HUES48 (cell line): ENCODE results near the gene SPAG9.
"Not testable (repeated sequence)": the region's sequence is repeated elsewhere in the genome, so short reads cannot be mapped to it uniquely, and the experiment has no call there.

Experiments
- H3K27ac ChIP-seq: one replicate; pipeline ENCODE4 v1.7.0; 2013; ENCODE audit warnings: low read depth, low read length, inconsistent platforms
- H3K27me3 ChIP-seq: 2 replicates; pipeline ENCODE4 v1.6.1; 2013; ENCODE audit warnings: mild to moderate bottlenecking, low read length; ENCODE audit not compliant: control insufficient read depth, insufficient read depth
- H3K36me3 ChIP-seq: 2 replicates; pipeline ENCODE4 v1.6.1; 2013; ENCODE audit warnings: low read length; ENCODE audit not compliant: control insufficient read depth, insufficient read depth
- H3K4me1 ChIP-seq: 2 replicates; pipeline ENCODE4 v1.6.1; 2013; ENCODE audit warnings: mild to moderate bottlenecking, low read length; ENCODE audit not compliant: control insufficient read depth, insufficient read depth
- H3K4me3 ChIP-seq: 2 replicates; pipeline ENCODE4 v1.5.1; 2013; ENCODE audit warnings: mild to moderate bottlenecking, low read depth, low read length
- H3K9ac ChIP-seq: 2 replicates; pipeline ENCODE4 v1.6.1; 2013; ENCODE audit warnings: mild to moderate bottlenecking, low read depth, low read length, moderate library complexity
- H3K9me3 ChIP-seq: 2 replicates; pipeline ENCODE4 v1.6.1; 2013; ENCODE audit warnings: low read length; ENCODE audit not compliant: control insufficient read depth, insufficient read depth

The SPAG9 gene

DNA sequence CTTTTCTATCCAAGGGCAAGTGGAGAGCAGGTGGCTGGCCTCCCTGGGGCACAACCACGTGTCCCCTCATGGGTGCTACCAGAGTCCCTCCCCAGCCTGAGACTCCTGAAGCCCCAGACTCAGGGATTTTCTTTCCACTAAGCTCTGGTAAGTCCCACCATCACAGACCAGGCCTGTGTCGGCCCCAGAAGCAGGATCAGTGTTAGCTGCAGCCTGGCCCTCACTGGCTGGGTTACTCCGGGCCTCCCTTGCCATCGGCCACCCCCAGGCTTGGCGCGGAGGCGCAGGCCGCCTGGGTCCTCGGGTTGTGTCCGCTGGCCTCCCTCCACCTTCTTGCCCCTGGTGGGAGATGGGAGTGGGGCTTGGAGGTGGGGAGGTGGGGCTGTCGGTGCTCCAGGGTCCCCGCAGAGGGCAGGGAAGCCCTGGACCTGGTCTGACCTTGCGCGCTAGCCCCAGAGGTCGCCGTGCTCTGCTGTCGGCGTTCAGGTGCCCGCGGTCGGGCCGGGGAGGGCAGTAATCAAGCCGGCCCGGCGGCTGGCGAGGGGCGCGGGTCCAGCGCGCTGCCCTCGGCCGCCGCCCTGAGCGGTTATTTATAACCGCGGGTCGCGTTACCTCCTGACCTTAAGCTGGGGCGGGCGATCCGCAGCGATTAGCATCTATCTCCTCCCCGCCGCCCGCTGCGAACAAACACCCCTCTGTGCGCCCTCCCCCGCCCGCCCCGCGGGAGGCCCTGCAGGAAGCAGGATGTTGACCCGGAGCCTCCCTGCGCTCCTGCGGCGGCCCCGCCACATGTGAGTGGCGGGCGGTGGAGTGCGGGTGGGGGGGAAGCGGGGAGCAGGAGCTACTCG lies 176.4 kb downstream of the SPAG9 start:
- H3K27ac ChIP-seq = no peak overlapping the region
- no peaks in the 10 kb centered on the region for H3K9me3 ChIP-seq
- H3K9ac ChIP-seq = peak overlapping the region; percentile 45; the same call in 1 of the 2 replicates
- peaks cover 27% of the 10 kb centered on the region for H3K27me3 ChIP-seq
- peak overlapping the region; percentile 49 for H3K4me3 ChIP-seq
- H3K4me1 ChIP-seq = peaks cover 17% of the 10 kb centered on the region
- H3K36me3 ChIP-seq = no peaks in the 10 kb centered on the region

DNA sequence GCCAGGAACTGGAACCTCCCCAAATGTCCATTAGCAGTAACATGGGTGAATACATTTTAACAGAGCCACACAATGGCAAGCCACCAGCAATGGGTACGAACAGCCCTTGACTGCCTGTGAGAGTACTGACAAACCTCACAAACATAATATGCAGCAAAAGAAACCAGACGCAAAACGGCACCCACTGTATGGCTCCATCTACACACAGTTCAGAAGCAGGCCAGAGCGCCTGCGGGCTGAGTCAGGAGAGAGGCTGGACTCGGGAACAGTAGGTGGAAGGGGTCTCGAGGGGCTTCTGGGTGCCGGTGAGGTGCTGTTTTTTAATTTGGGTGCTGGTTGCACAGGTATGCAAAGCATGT lies 177.1 kb downstream of the SPAG9 start:
- H3K9ac ChIP-seq = no peak overlapping the region
- H3K27me3 ChIP-seq = peaks cover 27% of the 10 kb centered on the region
- no peaks in the 10 kb centered on the region for H3K36me3 ChIP-seq
- H3K4me3 ChIP-seq = no peak overlapping the region
- no peak overlapping the region for H3K27ac ChIP-seq
- H3K4me1 ChIP-seq = peaks cover 12% of the 10 kb centered on the region
- no peaks in the 10 kb centered on the region for H3K9me3 ChIP-seq

DNA sequence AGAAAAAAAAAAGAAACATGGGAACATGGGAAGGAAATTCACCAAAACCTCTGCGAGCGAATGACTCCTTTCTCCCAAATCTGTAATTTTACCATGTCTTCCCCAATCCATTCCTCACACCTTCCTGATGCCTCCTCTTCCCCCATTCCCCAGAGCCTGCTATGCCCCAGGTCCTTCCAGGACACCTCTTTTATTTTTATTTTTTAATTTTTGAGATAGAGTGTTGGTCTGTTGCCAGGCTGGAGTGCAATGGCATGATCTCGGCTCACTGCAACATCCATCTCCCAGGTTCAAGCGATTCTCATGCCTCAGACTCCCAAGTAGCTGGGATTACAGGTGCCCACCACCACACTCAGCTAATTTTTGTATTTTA lies 179.0 kb downstream of the SPAG9 start:
- H3K36me3 ChIP-seq, H3K4me3 ChIP-seq, H3K9ac ChIP-seq, H3K27ac ChIP-seq, H3K9me3 ChIP-seq: not testable (repeated sequence)
- Histone ChIP-seq H3K4me1 (peaks cover 12% of the 10 kb centered on the region), H3K27me3 (peaks cover 27% of the 10 kb centered on the region)

DNA sequence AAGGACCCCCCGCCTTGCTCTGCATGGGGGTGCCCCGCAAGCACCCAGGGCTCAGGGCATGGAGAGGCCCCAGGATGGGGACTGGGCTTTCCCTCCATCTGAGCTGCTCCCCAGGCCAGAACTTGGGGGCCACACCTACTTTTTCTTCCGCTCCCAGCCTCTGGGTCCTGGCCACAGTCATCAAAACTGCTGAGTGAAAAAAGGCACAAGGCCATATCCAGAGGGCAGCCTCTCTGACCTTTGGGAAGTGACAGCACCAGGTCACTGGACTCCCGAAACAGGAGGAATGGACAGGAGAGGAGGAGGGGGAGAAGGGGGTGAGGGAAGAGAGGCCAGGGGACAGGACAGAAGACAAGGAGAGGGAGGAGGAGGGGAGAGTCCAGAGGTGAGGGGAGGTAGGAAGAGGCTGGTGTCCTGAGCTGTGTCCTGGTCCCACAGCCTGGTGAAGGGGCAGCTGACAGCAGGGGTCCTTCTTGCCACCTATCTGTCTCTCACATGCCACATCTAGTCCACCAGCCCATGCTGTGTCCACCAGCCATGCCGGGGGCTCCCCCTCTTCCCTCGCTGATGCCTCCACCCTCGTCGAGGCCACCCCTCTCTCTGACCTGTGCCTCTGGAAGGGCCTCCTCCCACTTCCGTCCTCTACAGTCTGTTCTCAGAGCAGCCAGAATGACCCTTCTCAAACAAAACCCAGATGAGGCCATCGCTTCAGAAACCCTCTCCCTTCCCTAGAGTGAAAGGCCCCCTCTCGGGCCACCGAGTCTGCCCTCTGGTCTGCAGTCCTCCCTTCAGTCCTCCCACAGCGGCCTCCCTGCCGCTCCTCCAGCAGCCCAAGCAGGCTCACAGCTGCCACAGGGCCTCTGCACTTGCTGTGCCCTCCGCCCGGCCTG lies 180.6 kb downstream of the SPAG9 start:
- Histone ChIP-seq H3K36me3 (no peaks in the 10 kb centered on the region), H3K4me1 (peaks cover 10% of the 10 kb centered on the region), H3K27ac (no peak overlapping the region), H3K4me3 (no peak overlapping the region), H3K9ac (no peak overlapping the region), H3K9me3 (no peaks in the 10 kb centered on the region), H3K27me3 (peaks cover 24% of the 10 kb centered on the region)

DNA sequence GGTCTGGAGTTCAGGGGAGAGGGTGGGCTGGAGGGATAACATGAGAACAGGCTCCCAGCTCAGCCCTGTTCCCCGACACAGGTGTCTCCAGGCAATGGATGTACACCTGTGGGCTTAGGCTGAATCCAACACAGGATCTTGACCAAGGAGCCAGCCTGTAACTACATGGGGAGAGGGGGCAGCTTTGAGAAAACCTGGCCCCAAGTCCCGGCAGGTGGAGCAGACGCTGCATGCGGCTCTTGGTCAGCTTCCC lies 181.2 kb downstream of the SPAG9 start:
- Histone ChIP-seq H3K9me3 (no peaks in the 10 kb centered on the region), H3K9ac (no peak overlapping the region), H3K27me3 (peaks cover 20% of the 10 kb centered on the region), H3K4me3 (no peak overlapping the region), H3K4me1 (peaks cover 6% of the 10 kb centered on the region), H3K36me3 (no peaks in the 10 kb centered on the region), H3K27ac (no peak overlapping the region)

DNA sequence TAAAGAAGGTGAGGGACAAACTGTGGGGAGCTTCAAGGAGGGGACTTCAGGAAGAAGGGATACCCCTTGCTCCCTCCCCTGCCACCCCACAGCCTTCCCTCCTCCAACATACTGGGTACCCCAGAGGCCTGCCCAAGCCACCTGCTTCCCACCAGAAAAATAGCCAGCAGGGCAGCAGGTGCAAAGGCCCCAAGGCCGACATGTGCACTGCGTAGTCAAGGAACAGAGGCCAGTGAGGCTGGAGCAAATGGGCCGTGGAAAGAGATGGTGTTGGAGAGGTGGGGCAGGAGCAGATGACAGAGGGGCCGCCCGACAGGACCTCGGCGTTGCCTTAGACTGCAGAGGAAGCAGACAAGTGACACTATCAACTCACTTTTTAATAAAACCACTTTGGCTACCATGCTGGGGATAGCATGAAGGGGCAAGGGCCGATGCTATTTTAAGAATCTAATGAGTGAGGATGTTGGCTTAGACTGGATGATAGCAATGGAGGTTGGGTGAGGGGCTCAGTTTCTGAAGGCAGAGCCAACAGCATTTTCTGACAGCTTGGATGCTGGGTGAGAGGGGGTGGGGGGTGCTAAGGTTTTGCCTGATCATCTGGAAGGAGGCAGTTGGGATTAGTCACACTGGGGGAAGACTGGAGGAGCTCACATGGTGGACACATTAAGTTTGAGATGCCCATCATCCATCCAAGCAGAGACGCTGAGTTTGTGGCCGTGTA lies 181.7 kb downstream of the SPAG9 start:
- H3K4me3 ChIP-seq = no peak overlapping the region
- peaks cover 16% of the 10 kb centered on the region for H3K27me3 ChIP-seq
- no peak overlapping the region for H3K27ac ChIP-seq
- H3K9me3 ChIP-seq = no peaks in the 10 kb centered on the region
- peaks cover 3% of the 10 kb centered on the region for H3K4me1 ChIP-seq
- no peak overlapping the region for H3K9ac ChIP-seq
- H3K36me3 ChIP-seq = no peaks in the 10 kb centered on the region

DNA sequence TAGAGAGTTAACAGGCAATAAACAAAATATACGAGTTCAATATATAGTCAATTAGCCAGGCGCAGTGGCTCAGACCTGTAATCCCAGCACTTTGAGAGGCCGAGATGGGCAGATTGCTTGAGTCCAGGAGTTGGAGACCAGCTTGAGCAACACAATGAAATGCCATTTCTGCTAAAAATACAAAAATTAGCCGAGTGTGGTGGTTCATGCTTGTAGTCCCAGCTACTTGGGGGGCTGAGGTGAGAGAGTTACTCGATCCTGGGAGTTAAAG lies 184.7 kb downstream of the SPAG9 start:
- no peak overlapping the region for H3K4me3 ChIP-seq
- H3K9ac ChIP-seq = no peak overlapping the region
- H3K9me3 ChIP-seq = no peaks in the 10 kb centered on the region
- no peaks in the 10 kb centered on the region for H3K36me3 ChIP-seq
- no peak overlapping the region for H3K27ac ChIP-seq
- peaks cover 12% of the 10 kb centered on the region for H3K27me3 ChIP-seq
- H3K4me1 ChIP-seq = peaks cover 3% of the 10 kb centered on the region; the same call in 1 of the 2 replicates

DNA sequence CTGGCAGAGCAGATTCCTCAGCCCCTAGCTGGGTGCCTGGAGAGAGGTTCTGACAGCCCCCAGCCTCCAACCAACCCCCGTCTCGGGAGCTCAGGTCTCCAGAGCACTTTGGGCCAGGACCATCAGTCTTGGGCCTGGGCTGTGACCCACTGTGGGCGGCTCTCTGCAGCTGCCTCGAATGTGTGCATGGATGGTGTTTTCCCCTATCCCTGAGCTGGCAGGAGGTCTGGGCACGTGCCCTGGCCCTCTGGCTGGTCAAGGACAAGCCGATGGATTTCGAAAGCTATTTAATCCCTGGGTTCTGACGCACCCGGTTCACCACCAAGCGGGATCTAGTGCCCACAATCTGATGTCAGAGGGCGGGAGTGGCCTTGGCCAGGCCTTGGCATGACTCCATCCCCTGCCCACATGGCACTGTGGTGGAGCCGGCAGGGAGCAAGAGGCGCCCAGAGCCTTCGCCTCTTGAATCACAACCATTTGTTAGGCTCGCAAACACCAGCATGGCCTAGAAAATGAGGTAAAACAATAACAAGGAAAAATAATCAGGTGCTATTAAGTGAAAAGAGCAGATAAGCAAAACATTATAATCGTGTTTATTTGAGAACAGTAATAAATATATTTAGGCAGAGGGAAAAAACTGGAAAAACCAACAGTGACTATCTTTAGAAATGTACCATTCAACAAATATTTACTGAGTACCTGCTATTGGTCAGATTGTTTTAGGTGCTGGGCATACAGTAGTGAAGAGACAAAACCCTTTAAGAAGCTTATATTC lies 185.3 kb downstream of the SPAG9 start:
- H3K4me1 ChIP-seq = peaks cover 7% of the 10 kb centered on the region
- H3K27me3 ChIP-seq = peaks cover 12% of the 10 kb centered on the region
- no peaks in the 10 kb centered on the region for H3K36me3 ChIP-seq
- H3K9me3 ChIP-seq = no peaks in the 10 kb centered on the region
- no peak overlapping the region for H3K9ac ChIP-seq
- no peak overlapping the region for H3K4me3 ChIP-seq
- no peak overlapping the region for H3K27ac ChIP-seq

DNA sequence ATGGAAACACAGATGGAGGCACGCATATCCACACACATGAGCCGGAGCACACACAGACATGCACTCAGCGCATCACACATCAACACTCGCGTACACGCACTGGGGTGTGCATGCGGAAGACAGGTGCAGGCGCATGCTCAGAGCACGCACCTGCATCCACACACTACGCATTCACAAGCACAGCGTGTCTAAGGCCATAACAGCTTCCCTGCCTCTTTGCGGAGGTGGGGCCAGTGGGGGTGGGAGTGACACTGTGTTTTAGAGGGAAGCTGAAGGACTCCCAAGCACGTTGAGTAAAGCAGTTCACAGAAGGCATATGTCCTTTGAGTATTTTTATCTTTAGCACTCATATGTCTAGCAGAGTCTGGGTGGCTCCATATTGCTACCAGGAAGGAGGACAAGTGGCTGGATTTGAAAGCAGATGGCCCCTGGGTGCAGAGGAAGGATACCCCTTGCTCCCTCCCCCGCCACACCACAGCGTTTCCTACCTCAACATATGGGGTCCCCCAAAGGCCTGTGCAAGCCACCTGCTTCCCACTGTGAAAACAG lies 185.9 kb downstream of the SPAG9 start:
- Histone ChIP-seq H3K9ac (no peak overlapping the region), H3K27ac (no peak overlapping the region), H3K36me3 (no peaks in the 10 kb centered on the region), H3K9me3 (no peaks in the 10 kb centered on the region), H3K27me3 (peaks cover 16% of the 10 kb centered on the region), H3K4me3 (no peak overlapping the region), H3K4me1 (peaks cover 7% of the 10 kb centered on the region)

DNA sequence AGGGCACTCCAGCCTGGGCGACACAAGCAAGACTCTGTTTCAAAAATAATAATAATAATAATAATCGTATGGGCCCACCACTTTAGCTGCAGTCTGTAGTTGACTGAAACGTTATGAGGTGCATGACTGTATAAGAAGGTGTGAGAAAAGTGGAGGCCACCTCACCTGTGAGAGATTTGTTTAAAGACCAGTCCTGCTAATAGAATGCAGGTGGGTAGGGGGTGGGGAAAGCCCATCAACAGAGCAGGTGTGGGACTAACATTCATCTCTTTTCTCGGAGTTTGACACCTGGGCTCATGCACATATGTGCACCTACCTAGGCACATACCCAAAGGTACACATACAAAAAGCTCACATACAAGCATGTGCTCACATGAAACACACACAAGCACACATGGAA lies 186.5 kb downstream of the SPAG9 start:
- Histone ChIP-seq H3K36me3 (no peaks in the 10 kb centered on the region), H3K4me3 (no peak overlapping the region), H3K27me3 (peaks cover 17% of the 10 kb centered on the region), H3K27ac (no peak overlapping the region), H3K9ac (no peak overlapping the region), H3K4me1 (peaks cover 7% of the 10 kb centered on the region), H3K9me3 (no peaks in the 10 kb centered on the region)
